Superior temporal gyrus (tissue), 1 donor: ENCODE measurements around the gene PTPRG.

ENCODE experiments used
- DNase-seq: peaks from one replicate; pipeline ENCODE4 v3.0.0-alpha.2; 2016; ENCODE audit errors: extremely low spot score

Gene PTPRG

DNA sequence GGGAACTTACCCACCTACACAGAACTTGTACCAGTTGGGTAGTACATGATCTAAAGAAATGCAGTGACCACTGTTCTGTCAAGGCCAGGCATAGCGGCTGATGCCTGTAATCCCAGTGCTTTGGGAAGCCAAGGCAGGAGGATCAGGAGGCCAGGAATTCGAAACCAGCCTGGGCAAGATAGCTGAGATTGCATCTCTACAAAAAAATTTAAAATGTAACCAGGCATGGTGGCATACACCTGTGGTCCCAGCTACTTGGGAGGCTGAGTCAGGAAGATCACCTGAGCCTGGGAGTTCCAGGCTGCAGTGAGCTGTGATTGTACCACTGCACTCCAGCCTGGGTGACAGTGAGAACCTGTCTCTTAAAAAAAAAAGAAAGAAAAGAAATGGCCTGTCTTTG, 491.0 kb downstream of the PTPRG start:
- DNase-seq: no peak

DNA sequence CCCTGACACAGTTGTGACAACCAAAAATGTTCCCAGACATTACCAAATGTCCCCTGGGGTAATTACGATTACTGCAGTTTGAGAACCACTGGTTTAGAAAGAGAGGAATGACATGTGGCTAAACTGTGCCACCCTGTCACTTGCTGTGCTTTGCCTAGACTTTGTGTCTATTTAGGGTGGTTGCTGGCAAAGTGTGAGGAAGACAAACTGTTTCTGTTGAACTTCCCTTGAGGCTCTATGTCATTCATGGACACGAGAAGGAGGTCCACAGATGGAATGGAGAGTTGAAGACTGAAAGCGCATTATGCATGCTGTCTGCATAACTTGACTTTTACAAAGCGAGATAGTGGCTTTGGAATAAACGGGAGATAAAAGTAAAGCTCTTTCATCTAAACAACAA, 495.3 kb downstream of the PTPRG start:
- DNase-seq: no peak

GRCh38 chr3:62057339-62058047, 496.1 kb downstream of the PTPRG start:
- DNase-seq: no peak

- no peak for DNase-seq
Observed at GRCh38 chr3:62065985-62066693, 504.8 kb downstream of the PTPRG start.

DNA sequence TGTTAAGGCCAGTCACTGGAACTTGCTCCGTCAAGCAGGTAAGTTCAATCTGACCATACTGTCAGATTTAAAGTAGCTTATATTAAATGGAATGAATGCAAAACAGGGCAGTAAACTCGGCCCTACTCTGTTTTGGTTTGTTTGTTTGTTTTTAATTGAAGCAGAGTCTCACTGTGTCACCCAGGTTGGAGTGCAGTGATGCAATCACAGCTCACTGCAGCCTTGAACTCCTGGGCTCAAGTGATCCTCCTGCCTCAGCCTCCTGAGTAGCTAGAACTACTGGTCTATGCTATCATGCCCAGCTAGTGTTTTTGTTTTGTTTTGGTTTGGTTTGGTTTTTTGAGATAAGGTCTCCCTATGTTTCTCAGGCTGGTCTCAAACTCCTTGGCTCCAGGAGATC, 507.0 kb downstream of the PTPRG start:
- no peak for DNase-seq

- no peak for DNase-seq
Observed at GRCh38 chr3:62070891-62071290, 509.5 kb downstream of the PTPRG start.

- DNase-seq: no peak
Observed at GRCh38 chr3:62073038-62073437, 511.7 kb downstream of the PTPRG start.

- no peak for DNase-seq
Observed at GRCh38 chr3:62084558-62084957, 523.2 kb downstream of the PTPRG start.

DNA sequence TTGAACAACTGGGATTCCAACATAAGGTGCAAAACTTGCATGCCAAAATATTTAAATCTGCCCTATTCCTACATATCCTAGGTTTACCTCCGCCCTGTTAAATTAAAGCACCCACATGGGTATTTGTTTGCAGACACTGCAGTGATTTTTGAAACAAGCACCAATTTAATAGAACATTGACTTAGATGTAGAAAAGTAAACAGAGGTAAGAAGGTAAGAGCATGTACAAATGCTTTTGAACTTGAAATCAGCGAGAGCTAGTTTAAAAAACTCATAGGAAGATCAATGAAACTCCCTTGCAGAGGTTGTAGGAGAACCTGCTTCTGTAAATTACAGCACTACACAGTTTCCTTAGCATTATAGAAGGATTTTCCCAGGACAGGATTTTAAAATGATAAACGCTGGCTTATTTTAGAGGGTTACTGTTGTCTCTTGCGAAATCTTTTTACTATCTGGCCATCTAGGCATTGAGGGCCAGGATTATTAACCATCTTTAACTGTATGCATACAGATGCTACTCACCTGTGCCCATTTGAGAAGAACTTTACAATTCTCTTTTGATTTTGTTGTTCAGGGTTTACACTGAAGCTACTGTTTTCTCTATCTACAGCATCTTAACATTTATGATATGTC, 527.2 kb downstream of the PTPRG start:
- DNase-seq: no peak

GRCh38 chr3:62090066-62090465, 528.7 kb downstream of the PTPRG start:
- no peak for DNase-seq

GRCh38 chr3:62090519-62090918, 529.1 kb downstream of the PTPRG start:
- no peak for DNase-seq

GRCh38 chr3:62093025-62093424, 531.7 kb downstream of the PTPRG start:
- no peak for DNase-seq

DNA sequence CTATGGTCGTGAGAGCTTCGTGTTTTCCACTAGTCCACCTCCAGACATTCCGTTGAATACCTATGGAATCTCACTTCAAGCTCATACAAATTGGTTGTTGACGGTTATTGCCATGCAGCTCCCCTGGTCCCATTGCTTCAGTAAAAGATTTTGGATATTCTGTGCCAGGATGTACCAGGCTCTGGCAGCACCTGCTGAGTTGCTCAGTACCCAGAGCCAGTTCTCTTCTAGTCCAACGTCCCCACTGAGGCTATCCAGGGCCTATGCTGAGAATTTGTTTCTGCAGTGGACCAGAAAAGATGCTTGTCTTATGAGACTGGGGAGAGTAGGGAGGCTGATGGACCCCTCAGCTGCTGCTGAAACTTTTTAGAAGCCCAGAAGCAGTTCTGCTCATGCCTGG, 533.1 kb downstream of the PTPRG start:
- DNase-seq: no peak

GRCh38 chr3:62095080-62095479, 533.7 kb downstream of the PTPRG start:
- no peak for DNase-seq

DNA sequence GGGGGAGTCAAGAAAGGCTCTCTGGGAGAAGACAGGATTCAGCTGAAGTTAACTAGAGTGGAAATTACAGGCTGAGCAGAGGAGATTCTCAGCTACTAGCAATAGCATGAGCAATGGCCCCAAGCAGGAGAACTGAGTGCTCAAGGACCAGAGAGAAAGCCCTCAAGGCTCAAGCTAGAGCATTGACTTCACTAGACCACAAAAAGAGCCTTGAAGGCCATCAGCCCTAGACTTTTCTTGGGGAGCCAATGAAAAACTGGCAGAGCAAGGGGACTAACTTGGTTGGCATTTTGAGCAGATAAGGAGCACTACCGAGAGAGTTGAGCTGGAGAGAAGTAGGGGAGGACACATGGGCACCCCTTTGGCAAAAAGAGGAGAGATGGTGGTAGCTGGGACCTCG, 534.4 kb downstream of the PTPRG start:
- no peak for DNase-seq

- DNase-seq: no peak
Observed at GRCh38 chr3:62096521-62096920, 535.1 kb downstream of the PTPRG start.

- no peak for DNase-seq
Observed at GRCh38 chr3:62097121-62097520, 535.8 kb downstream of the PTPRG start.

DNA sequence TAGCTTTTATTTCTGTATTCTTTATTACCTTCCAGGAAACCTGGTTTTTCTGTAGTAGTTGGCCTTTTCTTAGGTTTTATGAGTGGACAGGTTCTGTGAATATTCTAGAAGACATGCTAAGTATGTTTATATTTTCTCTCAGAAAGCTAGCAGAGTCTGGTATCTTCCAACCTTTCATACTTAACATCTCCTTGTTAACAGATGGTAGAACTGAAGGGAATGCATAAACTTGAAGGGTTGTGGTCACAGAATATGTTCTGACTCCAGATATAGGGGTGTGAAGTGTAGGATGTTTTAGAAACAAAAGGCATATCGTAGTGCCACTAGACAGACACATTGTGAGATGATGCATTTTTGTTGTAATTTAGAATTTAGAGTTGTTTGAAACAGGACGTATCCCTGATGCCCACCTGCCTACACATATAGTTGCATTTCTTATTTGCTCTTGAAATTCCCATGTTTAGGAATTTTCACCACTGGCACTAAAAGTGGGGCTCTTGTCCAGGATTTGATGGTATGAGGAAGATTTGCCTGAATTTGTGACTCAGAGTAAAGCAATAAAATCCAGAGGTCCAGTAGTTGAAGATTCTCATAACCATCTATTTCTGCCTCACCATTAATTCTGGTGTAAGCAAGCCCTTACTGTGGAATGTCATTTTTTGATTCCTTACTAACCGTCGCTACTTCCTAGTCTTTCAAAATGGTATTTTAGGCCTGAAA, 537.4 kb downstream of the PTPRG start:
- no peak for DNase-seq

DNA sequence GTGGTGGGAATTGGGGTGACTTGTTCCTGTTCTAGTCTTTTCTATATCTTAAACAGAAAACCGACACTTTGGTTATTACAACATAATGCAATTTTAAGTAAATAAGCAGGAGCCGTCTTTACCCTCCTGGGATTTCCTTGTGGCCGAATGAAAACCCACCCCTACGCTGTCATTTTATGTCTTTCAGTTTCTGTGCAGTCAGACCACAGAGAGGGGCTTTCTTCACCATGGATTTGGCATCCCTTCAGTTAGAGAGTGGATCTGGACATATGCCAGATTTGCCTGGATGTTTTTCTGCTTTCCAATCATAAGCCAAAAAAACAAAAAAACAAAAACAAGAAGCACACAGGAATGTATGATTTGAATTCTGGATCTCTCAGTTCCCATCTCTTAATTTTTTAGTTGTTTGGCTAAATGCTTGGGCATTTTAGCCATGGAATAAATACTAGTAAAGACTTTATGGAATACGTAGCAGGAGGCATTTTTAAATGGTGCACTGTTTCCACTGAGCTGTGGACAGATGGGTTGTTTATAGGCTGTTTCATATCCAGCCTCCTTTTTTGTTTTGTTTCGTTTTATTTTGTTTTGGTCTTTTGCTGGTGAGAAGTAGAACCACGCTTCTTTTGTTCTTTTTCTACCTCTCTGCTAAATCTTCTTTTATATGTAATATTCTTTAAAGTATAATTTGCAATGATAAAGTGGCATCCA, 539.1 kb downstream of the PTPRG start:
- DNase-seq: no peak

GRCh38 chr3:62101488-62101887, 540.1 kb downstream of the PTPRG start:
- no peak for DNase-seq

GRCh38 chr3:62103531-62103930, 542.2 kb downstream of the PTPRG start:
- DNase-seq: no peak

DNA sequence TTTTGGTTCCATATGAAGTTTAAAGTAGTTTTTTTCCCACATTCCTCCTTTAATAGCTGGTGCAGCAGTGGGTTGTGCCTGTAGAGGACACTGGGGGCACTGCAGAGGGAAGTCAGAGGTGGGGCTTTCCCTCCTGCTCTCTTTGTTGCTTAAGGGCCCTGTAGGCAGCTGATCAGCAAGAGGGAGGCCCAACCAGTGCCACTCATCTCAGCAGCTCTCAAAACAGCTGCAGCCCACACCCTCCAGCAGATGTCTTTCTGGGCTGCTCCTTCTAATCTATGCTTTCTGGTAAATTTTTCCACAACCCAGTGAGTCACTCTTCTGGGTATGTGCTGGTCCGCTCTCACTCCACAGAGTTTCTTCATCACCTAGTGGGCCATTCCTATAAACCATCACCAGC, 548.2 kb downstream of the PTPRG start:
- DNase-seq: no peak
